GM18867 (cell line): ENCODE data around the gene CSK.

Experiments used
- ATAC-seq: cut with Tn5 transposase; IDR thresholded peaks from one replicate; pipeline ENCODE4 v1.9.1; 2021; ENCODE audit warnings: mild to moderate bottlenecking, moderate library complexity; ENCODE audit not compliant: unreplicated experiment

The CSK gene

DNA sequence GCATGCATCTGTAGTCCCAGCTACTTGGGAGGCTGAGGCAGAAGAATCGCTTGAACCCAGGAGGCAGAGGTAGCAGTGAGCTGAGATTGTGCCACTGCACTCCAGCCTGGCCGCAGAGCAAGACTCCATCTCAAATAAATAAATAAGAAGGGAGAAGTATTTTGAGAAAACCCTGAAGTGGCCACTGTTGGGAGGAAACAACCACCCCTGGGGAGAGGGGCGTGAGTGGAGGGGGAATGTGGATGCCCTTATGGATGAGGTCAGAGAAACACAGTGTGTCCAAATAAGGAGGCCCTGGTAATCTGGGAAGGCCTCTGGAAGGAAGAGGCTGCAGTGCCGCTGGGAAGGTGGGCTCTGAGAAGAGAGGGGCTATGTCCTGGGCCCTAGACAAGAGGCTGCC is 40.4 kb downstream of the CSK start:
- ATAC-seq: no peak

GRCh38 chr15:74823324-74823723 is 41.4 kb downstream of the CSK start:
- no peak for ATAC-seq

GRCh38 chr15:74824976-74825375 is 43.1 kb downstream of the CSK start:
- ATAC-seq: no peak

DNA sequence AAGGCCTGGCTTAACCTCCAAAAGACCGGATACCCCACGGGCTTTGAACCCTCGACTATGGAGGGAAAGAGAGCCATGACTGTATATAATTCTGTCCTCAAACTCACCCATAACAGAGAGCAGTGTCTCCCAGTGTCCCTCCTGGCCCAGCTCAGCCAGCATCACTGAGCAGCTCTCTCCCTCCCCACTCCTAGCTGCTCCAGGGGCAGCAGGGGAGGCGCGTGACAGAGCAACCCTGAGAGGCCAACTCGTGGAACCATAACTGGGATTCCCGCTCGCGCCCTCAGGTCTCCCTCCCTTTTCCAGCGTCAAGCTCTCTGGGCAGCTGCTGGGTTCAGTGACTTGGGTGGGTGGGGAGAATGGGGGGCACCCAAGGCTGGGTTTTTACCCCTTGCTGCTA is 44.0 kb downstream of the CSK start:
- no peak for ATAC-seq

DNA sequence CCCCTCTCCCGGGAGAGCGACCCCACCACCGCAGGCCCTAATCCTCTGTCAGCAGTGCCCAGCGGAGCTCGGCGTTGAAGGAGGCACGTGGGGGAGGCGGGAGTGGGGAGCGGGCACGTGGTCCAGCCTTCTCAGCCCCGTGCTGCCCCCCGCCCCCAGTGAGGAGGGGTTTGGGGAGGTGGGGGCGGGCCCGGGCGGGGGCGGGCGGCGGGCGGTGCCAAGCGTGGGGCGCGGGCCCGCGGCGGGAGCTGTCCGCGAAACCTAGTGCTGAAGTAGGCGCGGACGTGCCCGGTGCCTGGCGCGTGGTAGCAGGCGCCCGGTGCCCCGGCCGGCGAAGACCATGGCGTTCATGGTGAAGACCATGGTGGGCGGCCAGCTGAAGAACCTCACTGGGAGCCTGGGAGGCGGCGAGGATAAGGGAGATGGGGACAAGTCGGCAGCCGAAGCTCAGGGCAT is 44.5 kb downstream of the CSK start, which contains the start of gene CPLX3:
TSS of gene CPLX3 (plus strand) at position 264 of the 456 bp plus-strand sequence. CDS start at position 341, 77 bp downstream.
- ATAC-seq: no peak

DNA sequence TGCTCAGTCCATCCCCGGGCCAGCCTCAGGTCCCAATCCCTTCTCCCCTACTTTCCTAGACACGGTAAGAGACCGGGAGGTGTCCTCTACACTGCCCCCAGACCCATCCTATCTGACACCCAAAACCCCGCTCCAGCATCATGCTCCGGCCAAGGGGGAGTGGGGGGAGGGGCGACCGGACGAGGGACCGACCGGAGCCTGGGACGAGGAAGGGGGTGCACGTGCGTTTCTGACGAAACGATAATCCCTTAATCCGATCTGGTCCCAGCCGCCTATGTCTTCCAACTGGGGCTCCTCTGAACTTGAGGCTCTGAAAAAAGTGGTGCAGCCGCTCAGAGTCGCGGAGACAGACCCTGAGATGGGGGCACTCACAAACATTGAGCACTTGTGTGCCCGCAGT is 45.0 kb downstream of the CSK start:
- no peak for ATAC-seq

DNA sequence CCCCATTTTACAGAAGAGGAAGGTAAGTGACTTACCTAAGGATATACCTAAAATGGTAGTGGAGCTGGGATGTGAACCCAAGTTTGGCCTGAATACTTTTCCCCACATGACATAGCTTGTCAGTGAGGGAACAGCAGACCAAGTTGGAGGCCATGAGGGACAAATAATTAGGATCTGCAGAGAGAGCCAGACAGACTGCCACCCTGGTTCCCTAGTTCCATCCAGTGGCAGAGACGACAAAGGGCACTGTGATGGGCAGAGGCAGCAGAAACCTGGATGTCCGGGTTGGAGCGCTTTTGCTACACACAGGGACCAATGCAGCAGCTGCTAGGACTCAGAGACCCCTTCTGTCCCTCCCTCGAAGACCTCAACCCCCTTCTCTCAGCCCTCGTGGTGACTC is 45.7 kb downstream of the CSK start:
- ATAC-seq: no peak

GRCh38 chr15:74828835-74829234 is 47.0 kb downstream of the CSK start:
- ATAC-seq: no peak

DNA sequence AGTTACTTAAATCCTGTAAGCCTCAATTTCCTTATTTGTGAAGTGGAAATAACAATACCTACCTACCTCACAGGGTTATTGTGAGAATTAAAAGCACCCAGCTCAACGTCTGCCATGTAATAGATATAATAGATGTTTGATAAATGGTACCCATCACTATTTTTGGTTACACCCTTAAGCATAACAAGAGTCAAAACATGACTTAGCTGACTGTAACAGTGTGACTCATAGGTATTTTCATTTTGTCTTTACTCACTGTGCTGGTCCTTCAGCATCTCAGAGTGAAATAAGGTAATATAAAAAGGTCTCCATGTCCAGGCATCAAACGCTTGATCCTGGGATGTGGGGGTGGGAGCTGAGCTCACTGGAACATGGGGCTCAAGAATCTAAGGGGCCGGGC is 47.6 kb downstream of the CSK start:
- ATAC-seq: no peak

DNA sequence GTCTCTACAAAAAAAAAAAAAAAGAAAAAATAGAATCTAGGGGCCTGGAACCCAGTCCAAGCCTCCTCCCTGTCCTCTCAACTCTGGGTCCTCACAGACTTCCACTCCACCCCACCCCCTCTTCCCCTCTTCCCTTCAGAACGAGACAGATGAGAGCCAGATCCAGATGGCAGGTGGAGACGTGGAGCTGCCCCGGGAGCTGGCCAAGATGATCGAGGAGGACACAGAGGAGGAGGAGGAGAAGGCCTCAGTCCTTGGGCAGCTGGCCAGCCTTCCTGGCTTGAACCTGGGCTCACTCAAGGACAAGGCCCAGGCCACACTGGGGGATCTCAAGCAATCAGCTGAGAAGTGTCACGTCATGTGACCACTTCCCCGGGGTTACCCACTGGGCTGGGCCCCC is 48.1 kb downstream of the CSK start:
- ATAC-seq: no peak

DNA sequence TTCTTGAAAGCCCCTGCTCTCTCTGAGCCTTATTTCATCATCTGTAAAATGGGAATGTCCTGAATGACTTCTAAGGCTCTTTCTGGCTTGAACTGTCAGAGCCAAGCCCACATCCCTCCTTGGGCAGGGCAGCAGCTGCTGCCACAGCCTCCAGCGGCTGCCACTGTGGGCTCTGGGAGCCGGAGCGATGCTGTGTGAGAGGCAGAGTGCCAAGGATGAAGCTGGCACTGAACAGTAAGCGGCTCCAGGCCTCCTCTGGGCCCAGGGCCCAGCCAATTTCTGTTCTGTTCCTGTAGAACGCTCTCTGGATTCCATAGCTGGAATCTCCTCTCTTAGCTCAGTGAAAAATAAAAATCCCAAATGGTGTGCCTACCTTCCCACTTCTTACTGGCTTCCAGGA is 49.0 kb downstream of the CSK start:
- ATAC-seq: no peak

DNA sequence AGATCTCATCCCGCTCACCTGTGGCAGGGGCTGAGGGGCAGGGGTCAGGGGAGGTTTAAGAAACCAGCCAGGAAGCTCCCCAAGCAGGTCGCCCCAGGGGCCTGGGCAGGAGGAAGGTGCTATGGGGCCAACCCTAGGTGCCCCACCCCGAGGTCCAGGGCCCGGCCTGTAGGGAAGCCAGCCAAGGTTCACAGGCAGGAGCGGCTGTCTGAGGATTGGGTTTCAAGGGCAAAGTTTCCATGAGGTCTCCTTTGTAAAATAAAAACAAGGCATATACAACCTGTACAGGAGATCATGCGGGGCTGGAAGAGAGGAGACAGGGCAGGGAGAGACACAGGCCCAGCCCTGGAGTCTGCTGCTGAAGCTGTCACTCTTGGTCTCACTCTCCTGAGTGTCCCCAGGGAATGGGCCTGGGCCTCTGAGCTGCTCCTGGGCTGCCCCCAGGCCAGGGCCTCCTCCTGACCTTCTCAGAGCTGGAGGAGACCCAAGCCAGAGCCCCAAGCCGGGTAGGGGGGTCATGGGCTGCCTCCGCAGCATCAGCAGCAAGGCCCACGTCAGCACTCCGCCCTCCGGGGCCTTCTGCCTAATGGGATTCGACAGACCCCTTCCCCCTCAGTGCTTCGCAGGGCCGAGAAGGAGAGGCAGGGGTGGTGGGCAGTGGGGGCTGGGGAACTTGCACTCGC is 50.1 kb downstream of the CSK start:
- no peak for ATAC-seq

DNA sequence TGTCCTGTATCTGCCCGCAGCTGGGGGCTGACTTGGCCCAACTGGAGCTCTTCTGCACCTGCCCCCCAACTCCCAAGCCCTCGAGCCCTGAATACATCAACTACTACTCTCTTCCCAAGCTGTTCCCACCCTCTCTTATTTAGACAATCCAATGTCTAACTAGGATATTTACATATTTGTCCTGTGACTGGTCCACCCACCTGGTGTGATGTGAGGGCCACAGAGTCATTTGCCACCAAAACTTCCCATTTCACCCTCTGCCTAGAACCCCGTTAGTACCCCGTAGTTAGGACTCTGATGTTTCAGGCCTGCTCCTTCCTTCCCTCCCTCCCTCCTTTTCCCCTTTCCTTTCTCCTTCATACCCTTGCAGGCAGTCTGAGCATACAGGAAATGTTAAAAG is 50.9 kb downstream of the CSK start:
- ATAC-seq: no peak

- no peak for ATAC-seq
Measured at GRCh38 chr15:74833376-74834107, 51.7 kb downstream of the CSK start.

DNA sequence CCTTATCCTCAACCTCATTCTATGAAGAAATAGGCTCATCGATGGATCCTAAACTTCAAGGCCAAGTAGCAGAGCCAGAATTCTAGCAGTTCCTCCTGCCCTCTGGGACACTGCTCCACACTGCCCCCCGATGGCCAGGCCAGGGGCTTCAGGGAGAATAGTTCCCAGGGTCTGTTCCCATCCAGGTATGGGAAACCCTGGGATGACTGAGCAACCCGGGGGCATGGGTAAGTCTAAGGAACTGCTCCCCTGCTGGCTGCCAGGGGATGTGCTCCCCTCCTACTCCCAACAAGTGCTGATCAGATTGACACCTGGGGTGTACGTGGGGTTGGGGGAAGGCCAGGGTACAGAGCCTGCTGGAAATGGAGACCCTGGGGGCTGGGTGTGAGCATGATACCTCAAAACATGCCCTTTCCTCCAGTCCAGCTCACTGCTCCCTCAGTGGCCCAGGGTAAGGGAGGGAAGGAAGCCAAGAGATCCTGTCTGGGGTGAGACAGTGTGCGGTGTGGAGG is 53.5 kb downstream of the CSK start:
- ATAC-seq: no peak

DNA sequence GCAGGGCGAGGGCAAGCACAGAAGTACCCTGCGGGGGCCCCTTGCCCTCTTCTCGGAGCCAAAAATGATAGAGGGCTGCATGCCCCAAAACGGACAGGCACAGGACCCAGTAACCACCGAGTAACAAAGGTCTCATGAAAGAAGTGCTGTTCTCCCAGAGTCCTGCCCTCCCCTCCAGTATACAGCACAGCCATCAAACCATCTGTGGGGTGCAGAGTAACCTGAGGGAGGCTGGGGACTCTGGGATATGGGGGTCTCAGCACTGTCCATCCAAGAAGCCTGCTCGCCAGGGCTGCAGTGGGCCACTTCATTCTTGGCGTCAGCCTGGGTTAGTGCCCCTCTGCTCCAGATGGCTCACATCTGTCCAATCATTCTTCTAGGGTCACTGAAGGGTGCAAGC is 55.0 kb downstream of the CSK start:
- no peak for ATAC-seq

GRCh38 chr15:74837482-74838136 is 55.7 kb downstream of the CSK start:
- no peak for ATAC-seq

- ATAC-seq: no peak
Measured at GRCh38 chr15:74838137-74838516, 56.2 kb downstream of the CSK start.

DNA sequence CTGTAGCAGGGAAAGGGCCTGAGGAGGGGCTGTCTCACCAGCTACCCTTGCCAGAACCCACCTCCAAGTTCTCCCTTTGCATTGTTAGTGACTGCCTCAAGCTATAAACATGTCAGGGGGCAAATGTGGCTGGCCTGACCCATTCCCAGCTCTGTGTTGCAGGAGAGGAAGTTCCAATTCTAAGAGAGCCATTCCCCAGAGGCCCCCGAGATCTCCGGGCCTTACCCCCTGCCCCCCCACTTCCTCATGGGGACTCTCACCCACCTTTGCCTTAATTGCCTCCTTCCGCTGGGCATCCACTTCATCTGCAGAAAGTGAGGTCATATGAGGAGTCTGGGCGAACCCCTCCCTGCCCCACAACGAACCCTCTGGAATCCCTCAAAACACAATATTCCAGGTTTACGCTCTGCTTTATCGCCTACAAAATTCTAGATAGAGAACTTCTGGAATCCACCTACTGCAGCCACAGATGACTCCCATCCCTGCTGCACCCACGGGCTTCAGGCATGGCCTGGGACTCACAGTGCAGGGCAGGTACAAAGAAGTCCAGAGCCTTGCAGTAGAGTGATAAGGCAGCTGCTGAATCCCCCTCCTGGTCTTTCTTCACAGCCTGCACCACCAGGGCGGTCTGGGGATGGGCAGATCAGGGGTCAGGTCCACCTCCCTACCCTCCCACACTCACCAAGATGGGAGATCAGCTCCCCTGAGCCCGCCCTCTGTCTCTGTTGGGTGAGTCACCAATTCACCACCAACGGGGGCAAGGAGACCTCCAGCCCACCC is 57.1 kb downstream of the CSK start:
- ATAC-seq: no peak

DNA sequence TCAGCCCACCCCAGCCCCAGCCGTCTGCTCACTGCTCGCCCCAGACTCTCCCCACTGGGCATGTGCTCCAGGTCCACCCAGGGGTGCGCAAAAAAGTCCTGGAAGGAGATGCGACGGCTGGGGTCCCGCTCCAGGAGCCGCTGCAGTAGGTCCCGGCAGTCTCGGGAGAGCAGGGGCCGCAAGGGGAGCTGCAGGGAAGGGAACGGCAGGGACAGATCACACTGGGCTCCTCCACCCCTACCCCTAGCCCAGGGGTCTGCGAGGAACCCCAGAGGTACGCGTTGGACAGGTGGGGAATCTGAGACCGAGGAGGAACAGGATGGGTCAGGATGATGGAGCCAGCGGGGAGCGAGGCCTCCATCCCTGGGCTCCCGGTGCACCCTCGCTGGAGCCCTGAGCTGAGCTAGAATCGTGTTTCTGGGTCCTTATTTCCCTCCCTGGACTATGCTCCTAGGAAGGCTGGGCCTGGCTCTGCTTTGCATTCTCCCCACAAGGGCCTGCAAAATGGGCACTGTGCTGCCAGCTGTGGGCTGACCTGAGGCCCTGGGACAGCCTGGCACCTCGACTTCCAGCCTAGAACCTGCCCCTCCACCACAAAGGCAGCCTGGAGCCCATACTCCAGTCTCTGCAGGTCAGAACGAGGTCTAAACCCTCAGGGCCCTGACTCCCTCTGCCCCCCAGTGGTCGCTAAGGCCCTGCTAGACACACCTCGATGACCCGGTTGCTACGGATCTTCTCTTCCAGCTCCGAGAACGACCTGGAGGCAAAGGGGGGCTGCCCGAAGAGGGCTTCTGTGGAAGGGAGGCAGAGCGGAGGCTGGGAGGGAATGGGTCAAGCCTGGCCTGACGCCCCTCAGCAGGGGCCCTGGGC is 57.9 kb downstream of the CSK start:
- no peak for ATAC-seq
